ENCODE results near the gene PDP2. TPM values are rescaled to one million over a fixed set of nuclear protein-coding genes. Genes with fewer than 3 reads are reported as not detected.

The PDP2 gene
- total RNA-seq, 1 experiment from 2014 or later: 28.4 TPM

GRCh38 chr16:66841366-66841765 lies 38.9 kb upstream of the PDP2 start:
- Mint-ChIP-seq H3K4me1 (peaks cover 13% of the 10 kb centered on the region), H3K9me3 (no peaks in the 10 kb centered on the region), H3K27ac (no peak overlapping the region), H3K36me3 (no peaks in the 10 kb centered on the region), H3K4me3 (no peak overlapping the region), H3K27me3 (ENCODE audit: low read depth) (peaks cover 85% of the 10 kb centered on the region)
- ChIA-PET CTCF (interaction anchor here (0.7 to 6.5 kb wide), 3 partner anchors 11 to 64 kb away, joined by 3 to 76 read pairs (median 4); partner anchors contain the start of gene NAE1), POLR2A (no interaction called here)
- no peak for TF ChIP-seq ZNF423 (CRISPR knock-in tag; IDR thresholded peaks at IDR 0.05)
- TF ChIP-seq, protein P1, sequence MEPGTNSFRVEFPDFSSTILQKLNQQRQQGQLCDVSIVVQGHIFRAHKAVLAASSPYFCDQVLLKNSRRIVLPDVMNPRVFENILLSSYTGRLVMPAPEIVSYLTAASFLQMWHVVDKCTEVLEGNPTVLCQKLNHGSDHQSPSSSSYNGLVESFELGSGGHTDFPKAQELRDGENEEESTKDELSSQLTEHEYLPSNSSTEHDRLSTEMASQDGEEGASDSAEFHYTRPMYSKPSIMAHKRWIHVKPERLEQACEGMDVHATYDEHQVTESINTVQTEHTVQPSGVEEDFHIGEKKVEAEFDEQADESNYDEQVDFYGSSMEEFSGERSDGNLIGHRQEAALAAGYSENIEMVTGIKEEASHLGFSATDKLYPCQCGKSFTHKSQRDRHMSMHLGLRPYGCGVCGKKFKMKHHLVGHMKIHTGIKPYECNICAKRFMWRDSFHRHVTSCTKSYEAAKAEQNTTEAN (CRISPR knock-in tag; IDR thresholded peaks at IDR 0.05): no peak
- no peak for TF ChIP-seq PRRX2 (CRISPR knock-in tag; IDR thresholded peaks at IDR 0.05)
- TF ChIP-seq, protein P2, sequence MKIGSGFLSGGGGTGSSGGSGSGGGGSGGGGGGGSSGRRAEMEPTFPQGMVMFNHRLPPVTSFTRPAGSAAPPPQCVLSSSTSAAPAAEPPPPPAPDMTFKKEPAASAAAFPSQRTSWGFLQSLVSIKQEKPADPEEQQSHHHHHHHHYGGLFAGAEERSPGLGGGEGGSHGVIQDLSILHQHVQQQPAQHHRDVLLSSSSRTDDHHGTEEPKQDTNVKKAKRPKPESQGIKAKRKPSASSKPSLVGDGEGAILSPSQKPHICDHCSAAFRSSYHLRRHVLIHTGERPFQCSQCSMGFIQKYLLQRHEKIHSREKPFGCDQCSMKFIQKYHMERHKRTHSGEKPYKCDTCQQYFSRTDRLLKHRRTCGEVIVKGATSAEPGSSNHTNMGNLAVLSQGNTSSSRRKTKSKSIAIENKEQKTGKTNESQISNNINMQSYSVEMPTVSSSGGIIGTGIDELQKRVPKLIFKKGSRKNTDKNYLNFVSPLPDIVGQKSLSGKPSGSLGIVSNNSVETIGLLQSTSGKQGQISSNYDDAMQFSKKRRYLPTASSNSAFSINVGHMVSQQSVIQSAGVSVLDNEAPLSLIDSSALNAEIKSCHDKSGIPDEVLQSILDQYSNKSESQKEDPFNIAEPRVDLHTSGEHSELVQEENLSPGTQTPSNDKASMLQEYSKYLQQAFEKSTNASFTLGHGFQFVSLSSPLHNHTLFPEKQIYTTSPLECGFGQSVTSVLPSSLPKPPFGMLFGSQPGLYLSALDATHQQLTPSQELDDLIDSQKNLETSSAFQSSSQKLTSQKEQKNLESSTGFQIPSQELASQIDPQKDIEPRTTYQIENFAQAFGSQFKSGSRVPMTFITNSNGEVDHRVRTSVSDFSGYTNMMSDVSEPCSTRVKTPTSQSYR (CRISPR knock-in tag; IDR thresholded peaks at IDR 0.05): no peak
- TF ChIP-seq TP53 (CRISPR knock-in tag; IDR thresholded peaks at IDR 0.05): no peak
- no peak for TF ChIP-seq USF1 (CRISPR knock-in tag; IDR thresholded peaks at IDR 0.05)
- TF ChIP-seq CBFB (CRISPR knock-in tag; IDR thresholded peaks at IDR 0.05; ENCODE audit: low read depth): no peak
- TF ChIP-seq KAT7 (CRISPR knock-in tag; IDR thresholded peaks at IDR 0.05; ENCODE audit: borderline replicate concordance): no peak
- TF ChIP-seq ZNF317 (CRISPR knock-in tag; IDR thresholded peaks at IDR 0.05; ENCODE audit: borderline replicate concordance, low read depth): no peak
- TF ChIP-seq, protein P3, sequence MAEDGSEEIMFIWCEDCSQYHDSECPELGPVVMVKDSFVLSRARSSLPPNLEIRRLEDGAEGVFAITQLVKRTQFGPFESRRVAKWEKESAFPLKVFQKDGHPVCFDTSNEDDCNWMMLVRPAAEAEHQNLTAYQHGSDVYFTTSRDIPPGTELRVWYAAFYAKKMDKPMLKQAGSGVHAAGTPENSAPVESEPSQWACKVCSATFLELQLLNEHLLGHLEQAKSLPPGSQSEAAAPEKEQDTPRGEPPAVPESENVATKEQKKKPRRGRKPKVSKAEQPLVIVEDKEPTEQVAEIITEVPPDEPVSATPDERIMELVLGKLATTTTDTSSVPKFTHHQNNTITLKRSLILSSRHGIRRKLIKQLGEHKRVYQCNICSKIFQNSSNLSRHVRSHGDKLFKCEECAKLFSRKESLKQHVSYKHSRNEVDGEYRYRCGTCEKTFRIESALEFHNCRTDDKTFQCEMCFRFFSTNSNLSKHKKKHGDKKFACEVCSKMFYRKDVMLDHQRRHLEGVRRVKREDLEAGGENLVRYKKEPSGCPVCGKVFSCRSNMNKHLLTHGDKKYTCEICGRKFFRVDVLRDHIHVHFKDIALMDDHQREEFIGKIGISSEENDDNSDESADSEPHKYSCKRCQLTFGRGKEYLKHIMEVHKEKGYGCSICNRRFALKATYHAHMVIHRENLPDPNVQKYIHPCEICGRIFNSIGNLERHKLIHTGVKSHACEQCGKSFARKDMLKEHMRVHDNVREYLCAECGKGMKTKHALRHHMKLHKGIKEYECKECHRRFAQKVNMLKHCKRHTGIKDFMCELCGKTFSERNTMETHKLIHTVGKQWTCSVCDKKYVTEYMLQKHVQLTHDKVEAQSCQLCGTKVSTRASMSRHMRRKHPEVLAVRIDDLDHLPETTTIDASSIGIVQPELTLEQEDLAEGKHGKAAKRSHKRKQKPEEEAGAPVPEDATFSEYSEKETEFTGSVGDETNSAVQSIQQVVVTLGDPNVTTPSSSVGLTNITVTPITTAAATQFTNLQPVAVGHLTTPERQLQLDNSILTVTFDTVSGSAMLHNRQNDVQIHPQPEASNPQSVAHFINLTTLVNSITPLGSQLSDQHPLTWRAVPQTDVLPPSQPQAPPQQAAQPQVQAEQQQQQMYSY (CRISPR knock-in tag; IDR thresholded peaks at IDR 0.05): no peak
- TF ChIP-seq ATF1 (CRISPR knock-in tag; IDR thresholded peaks at IDR 0.05): no peak
- no peak for TF ChIP-seq NR2C2 (CRISPR knock-in tag; IDR thresholded peaks at IDR 0.05)
- no peak for TF ChIP-seq TCF7 (CRISPR knock-in tag; IDR thresholded peaks at IDR 0.05; ENCODE audit: low read depth)
- no peak for TF ChIP-seq ELF4 (CRISPR knock-in tag; IDR thresholded peaks at IDR 0.05; ENCODE audit: low read depth)
- TF ChIP-seq SMAD3 (CRISPR knock-in tag; IDR thresholded peaks at IDR 0.05; ENCODE audit: borderline replicate concordance): no peak
- TF ChIP-seq, protein P4, sequence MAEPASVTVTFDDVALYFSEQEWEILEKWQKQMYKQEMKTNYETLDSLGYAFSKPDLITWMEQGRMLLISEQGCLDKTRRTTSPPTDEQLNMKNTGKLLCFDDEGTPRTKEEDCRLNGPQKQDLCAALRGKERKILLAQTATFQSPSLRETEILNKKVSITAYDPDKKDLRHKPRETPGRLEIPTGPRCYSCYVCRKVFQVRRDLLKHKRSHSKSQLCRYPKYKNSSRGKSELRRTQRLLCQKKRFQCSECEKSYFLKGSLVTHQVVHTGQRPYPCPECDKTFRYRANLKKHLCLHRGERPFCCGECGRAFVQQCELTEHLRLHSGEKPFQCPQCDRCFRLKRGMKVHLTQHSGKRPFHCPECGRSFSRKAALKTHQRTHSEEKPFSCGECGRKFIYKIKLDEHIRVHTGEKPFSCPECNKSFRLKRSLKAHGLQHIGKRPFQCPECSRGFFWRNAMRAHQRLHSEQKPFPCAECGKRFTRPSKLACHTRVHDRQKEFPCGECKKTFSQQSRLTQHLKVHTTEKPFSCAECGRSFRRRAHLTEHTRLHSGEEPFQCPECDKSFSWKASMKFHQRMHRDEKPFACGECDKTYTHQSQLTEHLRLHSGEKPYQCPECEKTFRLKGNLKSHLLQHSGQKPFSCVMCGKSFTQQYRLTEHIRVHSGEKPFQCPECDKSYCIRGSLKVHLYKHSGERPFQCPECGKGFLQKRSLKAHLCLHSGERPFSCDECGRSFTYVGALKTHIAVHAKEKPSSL (CRISPR knock-in tag; conservative IDR thresholded peaks at IDR 0.05): no peak
- no peak for TF ChIP-seq ZNF138 (CRISPR knock-in tag; conservative IDR thresholded peaks at IDR 0.05)
- TF ChIP-seq TEAD4 (CRISPR knock-in tag; IDR thresholded peaks at IDR 0.05): no peak
- no peak for TF ChIP-seq ERG (CRISPR knock-in tag; IDR thresholded peaks at IDR 0.05)
- TF ChIP-seq MYBL2 (CRISPR knock-in tag; IDR thresholded peaks at IDR 0.05): no peak
- no peak for DNase-seq (ENCODE audit: low spot score)
- no peak for ATAC-seq

All from WTC11 (cell line).